ENCODE data around the gene DNAH3. TPM values are rescaled to one million over a fixed set of nuclear protein-coding genes. Genes with fewer than 3 reads are reported as not detected.

The DNAH3 gene
- total and polyA plus RNA-seq, 2 of the 13 experiments (the other 11 are each of a cell fraction or from before 2014, with no cell fraction given): 0.07 to 0.08 TPM

GRCh38 chr16:21071741-21072140, 78.9 kb downstream of the DNAH3 start:
- Histone ChIP-seq H3K9ac (ENCODE audit: insufficient read depth, low read depth, low read length) (no peak overlapping the region), H3K4me2 (ENCODE audit: low read depth, low read length) (no peak overlapping the region), H4K20me1 (ENCODE audit: insufficient read depth, low read length) (no peaks in the 10 kb centered on the region), H3K9me3 (ENCODE audit: low read length) (no peaks in the 10 kb centered on the region), H3K4me3 (replicated peaks in 1 of 3; ENCODE audit: insufficient read depth in 1 of 3, low read depth in 2 of 3, low read length in 3 of 3) (no peak overlapping the region), H3K27ac (ENCODE audit: extremely low read length, insufficient read depth, low read length) (no peak overlapping the region), H3K27me3 (ENCODE audit: control insufficient read depth in 1 of 2, insufficient read depth in 2 of 2, low read length in 2 of 2) (peaks cover 0 to 11% of the 10 kb centered on the region in 2 experiments; a peak in 1 of 5 replicates), H3K4me1 (ENCODE audit: insufficient read depth, low read length) (peaks cover 9% of the 10 kb centered on the region), H2AFZ (ENCODE audit: low read length) (no peak overlapping the region), H3K79me2 (ENCODE audit: insufficient read depth, low read length) (no peaks in the 10 kb centered on the region), H3K36me3 (replicated peaks in 1 of 2; ENCODE audit: control insufficient read depth in 1 of 2, insufficient read depth in 2 of 2, low read length in 2 of 2) (no peaks in the 10 kb centered on the region)
- in situ Hi-C loops (cut with HindIII; ENCODE audit: extremely low pct_ligation_motif_present, low pct_unique_long_range_greater_than_20kb): no loop called here
- ATAC-seq (no peak), DNase-seq (ENCODE audit: low spot score) (no peak), FAIRE-seq (no peak)
- intact Hi-C loops (cut with micrococcal nuclease; ENCODE audit: unreplicated experiment): no loop called here
- WGBS (ENCODE audit: low lambda C conversion rate): 81% methylated on average over 4 of the region's 4 CpGs
- BruUV-seq (replicated peaks): no TSS peak
- TF ChIP-seq KDM4B (CRISPR knock-in tag; IDR thresholded peaks at IDR 0.05) (no peak), FOXP4 (CRISPR knock-in tag; IDR thresholded peaks at IDR 0.05) (no peak), POLR2A (IDR thresholded peaks at IDR 0.05; ENCODE audit: insufficient read depth in 1 of 2, low read depth in 2 of 2, low read length in 2 of 2) (no peak), ZNF296 (CRISPR knock-in tag; conservative IDR thresholded peaks at IDR 0.05) (no peak), ZNF281 (CRISPR knock-in tag; IDR thresholded peaks at IDR 0.05; ENCODE audit: borderline replicate concordance) (no peak)
- CTCF ChIA-PET (ENCODE audit: low intra/inter-chr PET ratio, low total read pairs): no interaction called here
- POLR2A ChIA-PET: no interaction called here

Data from HepG2 (cell line).